ENCODE data around the gene NUP210L. TPM values are rescaled to one million over a fixed set of nuclear protein-coding genes. Genes with fewer than 3 reads are reported as not detected.

Gene NUP210L
- total and polyA plus RNA-seq, 9 donors, result 0.07 to 0.10 TPM; not detected in 7

- Histone ChIP-seq H3K9me3 (no peaks in the 10 kb centered on the region), H3K36me3 (no peaks in the 10 kb centered on the region), H3K4me3 (peak within 1 kb of the TSS; percentile 69), H3K27ac (peak within 1 kb of the TSS; percentile 78 to 90), H3K4me1 (ENCODE audit: insufficient read depth) (peaks cover 11% of the 10 kb centered on the region), H3K27me3 (no peaks in the 10 kb centered on the region)
- intact Hi-C loops (cut with DNase I), result loop anchor here in 1 of 4 donors (10.0 kb wide), 1 partner anchor 413 kb away; no protein-coding TSS in a partner anchor
- TF ChIP-seq POLR2A (IDR thresholded peaks at IDR 0.05), result peak; percentile 66
- TF ChIP-seq EP300 (IDR thresholded peaks at IDR 0.05), result peak; percentile 74
- TF ChIP-seq CTCF (IDR thresholded peaks at IDR 0.05), result peak; percentile 31 to 48 (median 46)
- WGBS, 3 donors, result 0 to 1% (median 0%) methylated on average over 48 to 60 of the region's 60 CpGs
- peak; percentile 90 to 94 (median 93) for DNase-seq
Measured at GRCh38 chr1:153967107-153967999, 187.5 kb downstream of the NUP210L start, which contains the start of gene CREB3L4. CREB3L4 (plus strand) TSS chr1:153967902; CDS start chr1:153968526, 624 bp downstream.

GRCh38 chr1:153963850-153964331 is 191.0 kb downstream of the NUP210L start:
- H3K4me1 ChIP-seq (ENCODE audit: insufficient read depth), result peaks cover 25% of the 10 kb centered on the region

GRCh38 chr1:153963030-153963849 is 191.6 kb downstream of the NUP210L start, which contains the start of gene SLC39A1:
SLC39A1 (minus strand) TSS chr1:153963537; CDS start chr1:153962715, 822 bp downstream.
- DNase-seq, result peak; percentile 99 to 100 (median 99)
- no peaks in the 10 kb centered on the region for H3K9me3 ChIP-seq
- H3K4me3 ChIP-seq, result peak within 1 kb of the TSS; percentile 91
- no peaks in the 10 kb centered on the region for H3K36me3 ChIP-seq
- peak within 1 kb of the TSS; percentile 56 to 95 for H3K27ac ChIP-seq
- peaks cover 24% of the 10 kb centered on the region for H3K4me1 ChIP-seq (ENCODE audit: insufficient read depth)
- TF ChIP-seq CTCF (IDR thresholded peaks at IDR 0.05) (no peak), EP300 (IDR thresholded peaks at IDR 0.05) (peak; percentile 29), POLR2A (IDR thresholded peaks at IDR 0.05) (peak; percentile 60)
- WGBS, 3 donors, result 0 to 1% (median 0%) methylated on average over 51 to 54 of the region's 54 CpGs
- H3K27me3 ChIP-seq, result no peaks in the 10 kb centered on the region
- intact Hi-C loops (cut with DNase I), result loop anchor here in 1 of 4 donors (10.0 kb wide), 1 partner anchor 408 kb away; no protein-coding TSS in a partner anchor

More at GRCh38 chr1:153963850-153964331, 191.0 kb downstream of the NUP210L start:
- H3K9me3 ChIP-seq, result no peaks in the 10 kb centered on the region
- H3K27ac ChIP-seq, result peak overlapping the region; percentile 56 to 95
- intact Hi-C loops (cut with DNase I), result loop anchor here in 1 of 4 donors (10.0 kb wide), 1 partner anchor 409 kb away; no protein-coding TSS in a partner anchor
- H3K4me3 ChIP-seq, result peak overlapping the region; percentile 91
- no peaks in the 10 kb centered on the region for H3K27me3 ChIP-seq
- peak in 1 of 3 donors; percentile 17 for TF ChIP-seq CTCF (IDR thresholded peaks at IDR 0.05)
- no peak for TF ChIP-seq EP300 (IDR thresholded peaks at IDR 0.05)
- WGBS, 3 donors, result 0 to 2% (median 1%) methylated on average over 22 of the region's 22 CpGs
- no peaks in the 10 kb centered on the region for H3K36me3 ChIP-seq
- DNase-seq, result peak in 4 of 5 donors; percentile 37 to 65 (median 57)
